C1 segment of cervical spinal cord (tissue), 14 donors: ENCODE measurements around the gene ESR1.
"Not testable (repeated sequence)": the region's sequence is repeated elsewhere in the genome, so short reads cannot be mapped to it uniquely, and the experiment has no call there.

ENCODE experiments used
- DNase-seq, 14 donors: peaks; one replicate each; lab custom pipeline; 2025; lab: John Stamatoyannopoulos, UW

The ESR1 gene

GRCh38 chr6:152130441-152130840 is 323.0 kb downstream of the ESR1 start:
- DNase-seq = no peak

- DNase-seq = no peak
These were observed 328.4 kb downstream of the ESR1 start for GRCh38 chr6:152135755-152136448.

GRCh38 chr6:152136449-152136825 is 329.0 kb downstream of the ESR1 start:
- DNase-seq = peak in 1 of 14 donors; percentile 49

- DNase-seq = not testable (repeated sequence)
These were observed 330.9 kb downstream of the ESR1 start for GRCh38 chr6:152138344-152138743.

GRCh38 chr6:152142105-152142504 is 334.6 kb downstream of the ESR1 start:
- no peak for DNase-seq

GRCh38 chr6:152143359-152143758 is 335.9 kb downstream of the ESR1 start:
- DNase-seq = no peak

- DNase-seq = peak in 1 of 14 donors; percentile 8
These were observed 338.9 kb downstream of the ESR1 start for GRCh38 chr6:152146385-152146784.

- DNase-seq = no peak
These were observed 339.8 kb downstream of the ESR1 start for GRCh38 chr6:152147269-152147668.

- DNase-seq = no peak
These were observed 340.9 kb downstream of the ESR1 start for GRCh38 chr6:152148412-152148811.

- no peak for DNase-seq
These were observed 342.7 kb downstream of the ESR1 start for GRCh38 chr6:152150196-152150595.

GRCh38 chr6:152151920-152152319 is 344.4 kb downstream of the ESR1 start:
- DNase-seq = no peak

- DNase-seq = peak in 1 of 14 donors; percentile 36
These were observed 347.3 kb downstream of the ESR1 start for GRCh38 chr6:152154559-152155356.

- no peak for DNase-seq
These were observed 348.3 kb downstream of the ESR1 start for GRCh38 chr6:152155792-152156191.

- no peak for DNase-seq
These were observed 352.9 kb downstream of the ESR1 start for GRCh38 chr6:152160346-152160745.

GRCh38 chr6:152161501-152161900 is 354.0 kb downstream of the ESR1 start:
- no peak for DNase-seq

GRCh38 chr6:152164957-152165356 is 357.5 kb downstream of the ESR1 start:
- no peak for DNase-seq

GRCh38 chr6:152166497-152166896 is 359.0 kb downstream of the ESR1 start:
- no peak for DNase-seq

GRCh38 chr6:152166897-152167296 is 359.4 kb downstream of the ESR1 start:
- DNase-seq = no peak

GRCh38 chr6:152167641-152168603 is 360.4 kb downstream of the ESR1 start:
- peak in 1 of 14 donors; percentile 44 for DNase-seq

- no peak for DNase-seq
These were observed 362.8 kb downstream of the ESR1 start for GRCh38 chr6:152170313-152170701.

- DNase-seq = no peak
These were observed 363.5 kb downstream of the ESR1 start for GRCh38 chr6:152170702-152171667.
